Measurements from ENCODE around the gene FANCM.

GRCh38 chr14:45211295-45211694, 75.6 kb downstream of the FANCM start:
- TF ChIP-seq EZH2 (IDR thresholded peaks at IDR 0.05; ENCODE audit: insufficient read depth, poor library complexity, severe bottlenecking), result no peak
- TF ChIP-seq EZH2phosphoT487 (IDR thresholded peaks at IDR 0.05; ENCODE audit: insufficient read depth, low read depth), result no peak
